Right cardiac atrium (tissue), 5 donors: ENCODE measurements around the gene TSHZ2. TPM values are rescaled to one million over a fixed set of nuclear protein-coding genes. Genes with fewer than 3 reads are reported as not detected.

Source experiments
- ATAC-seq, 2 donors: fragments of 200-7000 bp; cut with Tn5 transposase; one replicate each; pipeline versions ENCODE4 v1.8.0 to v1.9.1; 2020; ENCODE audit warnings: moderate library complexity in 2 of 2, mild to moderate bottlenecking in 1 of 2
- DNase-seq, 3 donors: peaks; one replicate each; pipeline ENCODE4 v3.0.0-alpha.2; 2020
- H3K27ac ChIP-seq: one replicate; pipeline ENCODE4 v1.5.1; 2013; ENCODE audit warnings: mild to moderate bottlenecking, low read length, control low read depth, moderate library complexity
- H3K27me3 ChIP-seq: one replicate; pipeline ENCODE4 v1.6.1; 2013; ENCODE audit not compliant: control insufficient read depth, insufficient read depth
- H3K4me1 ChIP-seq: one replicate; pipeline ENCODE4 v1.6.1; 2013; ENCODE audit warnings: low read length; ENCODE audit not compliant: control insufficient read depth, insufficient read depth
- H3K4me3 ChIP-seq: one replicate; pipeline ENCODE4 v1.5.1; 2013; ENCODE audit warnings: low read length, control low read depth
- H3K9me3 ChIP-seq: one replicate; pipeline ENCODE4 v1.6.1; 2013; ENCODE audit warnings: low read length; ENCODE audit not compliant: control insufficient read depth
- WGBS: extraction: QIAGEN DNeasy Blood & Tissue Kit; methylation state at CpG from one replicate; pipeline ENCODE4 v1.1.7; 2013; 5-methylcytosine and 5-hydroxymethylcytosine counted together
- intact Hi-C, 4 donors: fragments of 100-400 bp; cut with DNase I; formaldehyde crosslinking; loops; one replicate each; pipeline versions ENCODE4 v1.11.0 to v1.14.0; 2022 to 2023
- polyA plus RNA-seq: library from polyadenylated mRNA; stranded (reverse); fragments of 200-250 nt; gene quantifications from one replicate; pipeline ENCODE4 v1.2.3, GENCODE V29; 2013
- total RNA-seq, 4 donors: library from RNA; stranded (reverse); fragmentation: NEBNext Ultra II Directional; extraction: Animal tissue kit (Norgen Biotek cat#: 25700); gene quantifications; one replicate each; pipeline ENCODE4 v1.2.1, GENCODE V29; 2021
- donor health status: healthy with polysubstance abuse.
- donor health status: DM: no; HTN: yes; CAD: no.
- donor health status: DM: no; HTN: no; CAD: no.
- donor health status: DM: no; HTN: yes; CAD: no; lungs with severe emphysema.
- donor health status: DM: yes; HTN: yes; CAD: no.

The TSHZ2 gene
- total and polyA plus RNA-seq, 5 donors = 2.3 to 8.9 (median 6.9) TPM

DNA sequence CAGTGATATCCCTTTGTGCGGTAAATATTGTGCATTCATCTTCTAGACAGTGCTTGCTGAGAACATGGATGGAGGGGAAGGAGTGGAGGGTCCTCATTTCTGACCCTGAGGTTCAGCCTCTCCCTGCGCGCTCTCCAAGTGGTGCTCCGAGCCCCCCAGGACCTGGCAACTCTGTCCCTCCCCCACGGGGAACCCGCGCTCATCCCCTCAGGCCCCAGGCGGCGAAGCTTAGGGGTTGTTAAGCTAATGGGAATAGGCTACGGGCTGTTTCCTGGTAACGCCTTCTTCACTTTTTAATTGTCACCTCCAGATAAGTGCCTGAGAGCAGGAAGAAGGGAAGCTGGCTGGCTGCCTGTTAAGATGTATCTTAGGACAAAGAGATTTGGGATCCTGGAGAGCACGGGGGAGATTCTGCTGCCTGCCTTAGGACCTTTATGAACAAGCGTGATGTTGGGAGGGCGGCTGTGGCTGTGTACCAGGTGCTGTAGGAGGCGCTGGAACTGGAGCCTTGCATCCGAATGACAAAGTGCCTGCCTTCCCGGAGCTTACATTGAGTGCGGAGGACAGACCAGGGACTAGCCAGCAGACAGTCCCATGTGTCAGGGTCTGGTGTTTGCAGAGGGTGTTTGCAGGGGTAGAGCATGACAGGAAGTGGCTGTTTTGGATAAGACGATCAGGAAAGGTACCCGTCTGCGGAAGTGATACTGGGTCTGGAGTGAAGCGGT is 11.7 kb downstream of the TSHZ2 start:
- DNase-seq (no peak), ATAC-seq (no peak)
- Histone ChIP-seq H3K4me3 (no peak overlapping the region), H3K27me3 (no peaks in the 10 kb centered on the region), H3K27ac (no peak overlapping the region), H3K9me3 (no peaks in the 10 kb centered on the region), H3K4me1 (no peaks in the 10 kb centered on the region)
- WGBS = 48% methylated on average over 22 of the region's 22 CpGs
- intact Hi-C loops = no loop called here

- intact Hi-C loops = no loop called here
- Histone ChIP-seq H3K9me3 (no peaks in the 10 kb centered on the region), H3K27me3 (no peaks in the 10 kb centered on the region), H3K4me1 (no peaks in the 10 kb centered on the region), H3K27ac (no peak overlapping the region), H3K4me3 (no peak overlapping the region)
- ATAC-seq (peak in 1 of 2 donors; percentile 14), DNase-seq (no peak)
- 66% methylated on average over 10 of the region's 10 CpGs for WGBS
These were observed 12.3 kb downstream of the TSHZ2 start for GRCh38 chr20:52984451-52984810.

GRCh38 chr20:52985687-52986086 is 13.5 kb downstream of the TSHZ2 start:
- no peaks in the 10 kb centered on the region for H3K27me3 ChIP-seq
- no peak overlapping the region for H3K4me3 ChIP-seq
- no peaks in the 10 kb centered on the region for H3K9me3 ChIP-seq
- 83% methylated on average over 3 of the region's 3 CpGs for WGBS
- intact Hi-C loops = no loop called here
- DNase-seq (no peak), ATAC-seq (no peak)
- H3K4me1 ChIP-seq = no peaks in the 10 kb centered on the region
- no peak overlapping the region for H3K27ac ChIP-seq

DNA sequence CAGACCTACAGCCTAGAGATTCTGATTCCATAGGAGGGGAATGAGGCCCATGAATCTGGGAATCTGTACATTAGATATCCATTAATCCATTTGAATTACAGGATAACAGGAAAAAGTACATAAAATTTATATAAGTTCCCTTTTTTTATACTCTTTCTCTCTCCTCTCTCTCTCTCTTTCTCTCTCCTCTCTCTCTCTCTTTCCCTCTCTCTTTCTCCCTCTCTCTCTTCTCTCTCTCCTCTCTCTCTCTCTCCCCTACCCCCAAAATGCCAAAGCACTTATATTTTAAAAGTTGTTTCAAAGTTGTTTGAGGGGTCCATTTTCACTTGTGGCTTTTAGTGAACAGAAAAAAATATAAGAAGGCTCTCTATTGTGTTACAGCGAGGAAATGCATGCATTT is 15.1 kb downstream of the TSHZ2 start:
- intact Hi-C loops = no loop called here
- Histone ChIP-seq H3K27me3 (no peaks in the 10 kb centered on the region), H3K27ac (no peak overlapping the region), H3K4me1 (no peaks in the 10 kb centered on the region), H3K9me3 (no peaks in the 10 kb centered on the region), H3K4me3 (no peak overlapping the region)
- 94% methylated on average over 1 of the region's 1 CpG for WGBS
- ATAC-seq (no peak), DNase-seq (no peak)

GRCh38 chr20:52991830-52992229 is 19.7 kb downstream of the TSHZ2 start:
- intact Hi-C loops = no loop called here
- H3K27me3 ChIP-seq = no peaks in the 10 kb centered on the region
- H3K9me3 ChIP-seq = no peaks in the 10 kb centered on the region
- no peak overlapping the region for H3K4me3 ChIP-seq
- H3K27ac ChIP-seq = no peak overlapping the region
- DNase-seq (no peak), ATAC-seq (no peak)
- 55% methylated on average over 4 of the region's 4 CpGs for WGBS
- H3K4me1 ChIP-seq = no peaks in the 10 kb centered on the region

- Histone ChIP-seq H3K27me3 (no peaks in the 10 kb centered on the region), H3K4me1 (no peaks in the 10 kb centered on the region), H3K9me3 (no peaks in the 10 kb centered on the region), H3K27ac (no peak overlapping the region), H3K4me3 (no peak overlapping the region)
- intact Hi-C loops = no loop called here
- 72% methylated on average over 1 of the region's 1 CpG for WGBS
- DNase-seq (no peak), ATAC-seq (no peak)
These were observed 20.5 kb downstream of the TSHZ2 start for GRCh38 chr20:52992632-52993031.

DNA sequence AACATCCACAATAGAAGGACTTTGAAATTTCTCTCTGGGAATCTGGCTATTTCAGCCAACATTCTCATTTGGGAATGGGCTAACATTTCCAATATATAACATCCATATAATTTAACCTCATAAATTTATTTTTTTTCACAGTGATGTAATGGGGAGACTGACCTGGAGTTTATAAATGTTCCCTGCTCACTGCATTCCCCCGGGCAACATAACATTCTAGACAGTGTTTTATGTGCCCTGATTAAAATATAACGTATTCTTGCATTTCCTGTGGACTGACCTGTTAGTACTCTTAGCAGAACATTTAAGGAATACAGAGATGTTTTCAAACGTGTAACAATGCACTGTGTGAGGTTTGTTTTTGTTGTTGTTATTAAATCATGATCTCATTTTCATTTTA is 20.9 kb downstream of the TSHZ2 start:
- H3K9me3 ChIP-seq = no peaks in the 10 kb centered on the region
- H3K27me3 ChIP-seq = no peaks in the 10 kb centered on the region
- H3K27ac ChIP-seq = no peak overlapping the region
- WGBS = 20% methylated on average over 3 of the region's 3 CpGs
- DNase-seq (no peak), ATAC-seq (no peak)
- intact Hi-C loops = no loop called here
- H3K4me3 ChIP-seq = no peak overlapping the region
- H3K4me1 ChIP-seq = no peaks in the 10 kb centered on the region

GRCh38 chr20:52994184-52994970 is 22.2 kb downstream of the TSHZ2 start:
- 72% methylated on average over 10 of the region's 10 CpGs for WGBS
- no peaks in the 10 kb centered on the region for H3K27me3 ChIP-seq
- ATAC-seq (no peak), DNase-seq (no peak)
- no peaks in the 10 kb centered on the region for H3K9me3 ChIP-seq
- H3K4me1 ChIP-seq = no peaks in the 10 kb centered on the region
- H3K27ac ChIP-seq = no peak overlapping the region
- intact Hi-C loops = no loop called here
- H3K4me3 ChIP-seq = no peak overlapping the region

DNA sequence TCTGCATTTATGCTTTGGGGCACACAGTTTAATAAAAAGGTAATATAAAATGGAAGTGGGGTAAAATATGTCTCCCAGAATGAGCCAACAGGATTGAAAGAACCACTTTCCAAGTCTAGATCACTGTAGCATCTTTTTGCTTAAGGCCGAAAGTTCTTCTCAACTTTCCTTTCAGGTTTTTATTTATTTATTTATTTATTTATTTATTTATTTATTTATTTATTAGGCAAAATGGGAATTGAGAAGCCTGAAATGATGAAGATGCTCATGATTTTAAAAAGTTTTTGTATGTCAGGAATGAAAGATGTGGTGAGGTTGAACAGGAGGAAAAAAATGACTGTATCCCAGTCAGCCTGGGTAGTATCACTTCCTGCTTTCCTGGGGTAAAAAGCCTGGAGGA is 24.0 kb downstream of the TSHZ2 start:
- DNase-seq (no peak), ATAC-seq (no peak)
- Histone ChIP-seq H3K27me3 (no peaks in the 10 kb centered on the region), H3K4me1 (no peaks in the 10 kb centered on the region), H3K27ac (no peak overlapping the region), H3K4me3 (no peak overlapping the region), H3K9me3 (no peaks in the 10 kb centered on the region)
- 93% methylated on average over 1 of the region's 1 CpG for WGBS
- intact Hi-C loops = no loop called here

GRCh38 chr20:52996658-52997057 is 24.5 kb downstream of the TSHZ2 start:
- no peaks in the 10 kb centered on the region for H3K9me3 ChIP-seq
- intact Hi-C loops = no loop called here
- ATAC-seq (no peak), DNase-seq (no peak)
- H3K27ac ChIP-seq = no peak overlapping the region
- no peaks in the 10 kb centered on the region for H3K27me3 ChIP-seq
- WGBS = 89% methylated on average over 6 of the region's 6 CpGs
- no peaks in the 10 kb centered on the region for H3K4me1 ChIP-seq
- H3K4me3 ChIP-seq = no peak overlapping the region

DNA sequence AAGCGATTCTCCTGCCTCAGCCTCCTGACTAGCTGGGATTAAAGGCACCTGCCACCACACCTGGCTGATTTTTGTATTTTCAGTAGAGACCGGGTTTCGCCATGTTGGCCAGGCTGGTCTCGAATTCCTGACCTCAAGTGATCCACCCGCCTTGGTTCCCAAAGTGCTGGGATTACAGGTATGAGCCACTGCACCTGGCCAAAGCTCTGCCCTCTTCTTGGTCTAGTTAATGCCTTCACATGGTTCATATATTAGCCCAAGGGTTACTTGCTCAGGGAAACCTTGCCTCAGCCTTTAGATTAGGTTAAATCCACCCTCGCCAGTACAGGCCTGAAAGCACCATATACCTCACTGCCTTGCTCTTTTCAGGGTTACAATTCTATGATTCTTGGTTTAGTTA is 26.1 kb downstream of the TSHZ2 start:
- intact Hi-C loops = no loop called here
- no peak for ATAC-seq
- no peaks in the 10 kb centered on the region for H3K27me3 ChIP-seq
- no peak overlapping the region for H3K27ac ChIP-seq
- no peaks in the 10 kb centered on the region for H3K9me3 ChIP-seq
- H3K4me1 ChIP-seq = no peaks in the 10 kb centered on the region
- 95% methylated on average over 6 of the region's 6 CpGs for WGBS
- no peak for DNase-seq
- H3K4me3 ChIP-seq = no peak overlapping the region
